IMR-90 (cell line): ENCODE results near the gene SOX5. TPM values are rescaled to one million over a fixed set of nuclear protein-coding genes. Genes with fewer than 3 reads are reported as not detected.

Source experiments
- ATAC-seq: fragments of 200-7000 bp; cut with Tn5 transposase; 2 replicates; pipeline ENCODE4 v1.9.1; 2020; ENCODE audit warnings: low read depth, mild to moderate bottlenecking, moderate library complexity
- BruUV-seq: library from RNA; stranded (reverse); fragments of 400-500 nt; replicated peaks from 2 replicates; lab custom pipeline; 2021; lab: Mats Ljungman, UMichigan
- CTCF ChIA-PET: fragments of 300-600 bp; formaldehyde crosslinking; extraction: SDS; loops from one replicate; lab custom pipeline; 2021; ENCODE audit warnings: antibody characterized with exemption; lab: Yijun Ruan, JAX
- POLR2A ChIA-PET: fragments of 300-600 bp; sonication (Branson Sonifier 250); formaldehyde crosslinking; loops from one replicate; lab custom pipeline; 2022; ENCODE audit warnings: antibody characterized with exemption; ENCODE audit not compliant: unreplicated experiment; lab: Charles Lee
- DNase-seq: peaks from one replicate; pipeline ENCODE4 v3.0.0; 2013
- H2AFZ ChIP-seq: replicated peaks from 2 replicates; pipeline ENCODE3; 2013; ENCODE audit warnings: low read length, mild to moderate bottlenecking; ENCODE audit not compliant: poor library complexity
- H2AK5ac ChIP-seq: 2 replicates; pipeline ENCODE4 v1.6.1; 2013; ENCODE audit warnings: low read depth, low read length, inconsistent platforms
- H2AK9ac ChIP-seq: replicated peaks from 2 replicates; pipeline ENCODE3; 2013; ENCODE audit warnings: mild to moderate bottlenecking, low read depth, low read length, moderate library complexity; ENCODE audit not compliant: poor library complexity
- H2BK120ac ChIP-seq: 2 replicates; pipeline ENCODE4 v1.6.1; 2013; ENCODE audit warnings: low read depth, low read length, inconsistent platforms
- H2BK15ac ChIP-seq: 3 replicates; pipeline ENCODE4 v1.6.1; 2013; ENCODE audit warnings: low read depth, low read length, inconsistent platforms
- H2BK20ac ChIP-seq: 2 replicates; pipeline ENCODE4 v1.6.1; 2013; ENCODE audit warnings: low read depth, mild to moderate bottlenecking, inconsistent platforms, low read length, moderate library complexity
- H2BK5ac ChIP-seq: 2 replicates; pipeline ENCODE4 v1.6.1; 2013; ENCODE audit warnings: mild to moderate bottlenecking, low read depth, low read length, inconsistent platforms; ENCODE audit not compliant: poor library complexity, severe bottlenecking
- H3K14ac ChIP-seq: replicated peaks from 2 replicates; pipeline ENCODE4 v1.6.1; 2013; ENCODE audit warnings: low read depth, low read length, inconsistent platforms
- H3K18ac ChIP-seq: 2 replicates; pipeline ENCODE4 v1.6.1; 2013; ENCODE audit warnings: low read depth, low read length, control low read depth
- H3K23ac ChIP-seq: 2 replicates; pipeline ENCODE4 v1.6.1; 2013; ENCODE audit warnings: low read depth, low read length, inconsistent platforms
- H3K27ac ChIP-seq: 2 replicates; pipeline ENCODE4 v1.5.1; 2013; ENCODE audit warnings: mild to moderate bottlenecking, control low read depth, low read length; ENCODE audit not compliant: insufficient read depth
- H3K27me3 ChIP-seq: 2 replicates; pipeline ENCODE4 v1.6.1; 2013; ENCODE audit warnings: low read length; ENCODE audit not compliant: control insufficient read depth, insufficient read depth
- H3K36me3 ChIP-seq: 2 replicates; pipeline ENCODE4 v1.6.1; 2013; ENCODE audit warnings: low read length, mixed read lengths; ENCODE audit not compliant: control insufficient read depth, insufficient read depth
- H3K4ac ChIP-seq: 2 replicates; pipeline ENCODE4 v1.6.1; 2013; ENCODE audit warnings: low read depth, low read length, inconsistent platforms
- H3K4me1 ChIP-seq: 2 replicates; pipeline ENCODE4 v1.6.1; 2013; ENCODE audit warnings: low read length, mixed read lengths; ENCODE audit not compliant: control insufficient read depth, insufficient read depth
- H3K4me2 ChIP-seq: 2 replicates; pipeline ENCODE4 v1.6.1; 2013; ENCODE audit warnings: low read depth, mild to moderate bottlenecking, control low read depth, low read length, moderate library complexity
- H3K4me3 ChIP-seq: 2 replicates; pipeline ENCODE4 v1.5.1; 2013; ENCODE audit warnings: low read depth, mild to moderate bottlenecking, control low read depth, low read length, moderate library complexity; ENCODE audit not compliant: insufficient read depth
- H3K56ac ChIP-seq: 2 replicates; pipeline ENCODE4 v1.6.1; 2013; ENCODE audit warnings: low read length, inconsistent platforms; ENCODE audit not compliant: insufficient read depth; ENCODE audit errors: extremely low read depth
- H3K79me1 ChIP-seq, 2 experiments: 2 replicates each; pipeline ENCODE4 v1.6.1; 2013; ENCODE audit warnings: low read length in 2 of 2, inconsistent platforms in 1 of 2, low read depth in 1 of 2
- H3K9ac ChIP-seq: 2 replicates; pipeline ENCODE4 v1.6.1; 2013; ENCODE audit warnings: low read depth, low read length, control low read depth
- H3K9me1 ChIP-seq: 2 replicates; pipeline ENCODE4 v1.6.1; 2013; ENCODE audit warnings: low read length, inconsistent platforms; ENCODE audit not compliant: insufficient read depth
- H3K9me3 ChIP-seq: 2 replicates; pipeline ENCODE4 v1.6.1; 2013; ENCODE audit warnings: low read length; ENCODE audit not compliant: control insufficient read depth, insufficient read depth
- H4K20me1 ChIP-seq: 2 replicates; pipeline ENCODE4 v1.6.1; 2013; ENCODE audit warnings: low read length, inconsistent platforms; ENCODE audit not compliant: insufficient read depth
- H4K5ac ChIP-seq: 2 replicates; pipeline ENCODE4 v1.6.1; 2013; ENCODE audit warnings: mild to moderate bottlenecking, low read depth, low read length, control low read depth
- H4K8ac ChIP-seq, 2 experiments: 2 replicates each; pipeline ENCODE4 v1.6.1; 2013; ENCODE audit warnings: low read depth in 2 of 2, low read length in 2 of 2, control low read depth in 1 of 2, inconsistent platforms in 1 of 2
- H4K91ac ChIP-seq: 2 replicates; pipeline ENCODE4 v1.6.1; 2013; ENCODE audit warnings: low read depth, low read length, inconsistent platforms; ENCODE audit not compliant: insufficient read depth
- RAD21 ChIP-seq: IDR thresholded peaks from 2 replicates; pipeline ENCODE4 v1.6.1; 2012; ENCODE audit warnings: low read length, improper control_type of control experiment
- WGBS, 2 experiments: methylation state at CpG; one replicate each; pipeline versions ENCODE4 v1.1.5 to v1.1.7; 2013; ENCODE audit warnings: missing lambda C conversion rate in 2 of 2; ENCODE audit not compliant: insufficient read length in 1 of 2; ENCODE audit errors: extremely low coverage in 2 of 2; 5-methylcytosine and 5-hydroxymethylcytosine counted together
- dilution Hi-C: fragments of 300-500 bp; cut with HindIII; formaldehyde crosslinking; loops from one replicate; pipeline ENCODE4 v1.14.3; 2018; ENCODE audit warnings: low sequenced_read_pairs; ENCODE audit not compliant: unreplicated experiment
- in situ Hi-C: fragments of 300-500 bp; cut with MboI; formaldehyde crosslinking; loops from 3 replicates; pipeline ENCODE4 v1.14.3; 2019; ENCODE audit warnings: low sequenced_read_pairs, inconsistent platforms, mixed read lengths
- intact Hi-C: fragments of 100-400 bp; cut with micrococcal nuclease; formaldehyde crosslinking; loops from 2 replicates; pipeline ENCODE4 v1.10.0; 2022
- polyA plus RNA-seq, 3 experiments: library from polyadenylated mRNA; depleted of rRNA; stranded (reverse); fragments of >200 nt; gene quantifications; 2 replicates each; pipeline ENCODE4 v1.2.3, GENCODE V29; 2012; ENCODE audit warnings: low replicate concordance in 1 of 3
- total RNA-seq: library from RNA; depleted of rRNA; stranded (reverse); fragments of >200 nt; gene quantifications from 2 replicates; pipeline ENCODE4 v1.2.3, GENCODE V29; 2012

Gene SOX5
- total and polyA plus RNA-seq, 2 of the 4 experiments (the other 2 are of a cell fraction), result 1.1 to 13.1 TPM

DNA sequence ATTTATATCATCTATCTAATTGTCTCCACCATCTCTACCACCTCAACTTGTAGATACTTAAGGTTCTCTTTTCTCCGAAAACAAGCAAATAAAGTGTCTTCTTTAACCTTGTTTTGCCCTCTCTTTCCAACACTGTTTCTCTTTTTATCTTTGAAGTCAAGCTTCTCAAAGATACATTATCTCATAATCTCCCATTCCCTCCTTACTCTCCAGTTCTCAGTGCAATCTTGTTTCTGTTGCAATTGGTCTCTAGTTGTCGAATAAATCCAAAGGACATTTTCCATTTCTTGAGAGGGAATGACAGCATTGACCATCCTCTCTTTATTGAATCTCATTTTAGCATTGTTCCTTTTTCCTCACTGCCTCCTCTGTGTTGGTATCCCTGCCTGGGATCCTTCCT lies 383.3 kb downstream of the SOX5 start:
- H3K56ac ChIP-seq, result no peak overlapping the region
- no peak overlapping the region for H3K4me2 ChIP-seq
- ChIA-PET POLR2A (no interaction called here), CTCF (no interaction called here)
- H3K27me3 ChIP-seq, result no peaks in the 10 kb centered on the region
- dilution Hi-C loops, result no loop called here
- H4K91ac ChIP-seq, result no peak overlapping the region
- H3K4ac ChIP-seq, result no peak overlapping the region
- H3K4me1 ChIP-seq, result no peaks in the 10 kb centered on the region
- no peaks in the 10 kb centered on the region for H3K79me1 ChIP-seq
- no peak overlapping the region for H2BK5ac ChIP-seq
- H4K5ac ChIP-seq, result no peak overlapping the region
- H3K18ac ChIP-seq, result no peak overlapping the region
- H3K14ac ChIP-seq, result no peak overlapping the region
- H2BK20ac ChIP-seq, result no peak overlapping the region
- in situ Hi-C loops, result no loop called here
- no peak for TF ChIP-seq RAD21
- H3K23ac ChIP-seq, result no peak overlapping the region
- intact Hi-C loops, result no loop called here
- no peak for DNase-seq
- H2AK5ac ChIP-seq, result no peak overlapping the region
- H2BK15ac ChIP-seq, result no peak overlapping the region
- ATAC-seq, result no peak
- H3K36me3 ChIP-seq, result no peaks in the 10 kb centered on the region
- no peak overlapping the region for H2AFZ ChIP-seq
- H3K9me1 ChIP-seq, result no peaks in the 10 kb centered on the region
- no peak overlapping the region for H3K27ac ChIP-seq
- no peak overlapping the region for H2AK9ac ChIP-seq
- H3K9ac ChIP-seq, result no peak overlapping the region
- no TSS peak for BruUV-seq
- H3K9me3 ChIP-seq, result no peaks in the 10 kb centered on the region
- WGBS, 2 experiments, result 86% methylated on average over 1 of the region's 2 CpGs; no CpG with 5 or more reads in 1 of the 2 experiments
- no peak overlapping the region for H3K4me3 ChIP-seq
- H4K20me1 ChIP-seq, result no peaks in the 10 kb centered on the region
- no peak overlapping the region for H2BK120ac ChIP-seq
- H4K8ac ChIP-seq, result no peak overlapping the region
